HepG2 (cell line): Measurements from ENCODE around the gene CCNB1. TPM values are rescaled to one million over a fixed set of nuclear protein-coding genes. Genes with fewer than 3 reads are reported as not detected.

ENCODE experiments used
- ATF2 ChIP-seq: sonication (generic); formaldehyde crosslinking; IDR thresholded peaks from 2 replicates; pipeline ENCODE4 v1.4.0; 2020; ENCODE audit warnings: missing genetic modification reagents
- FOXA3 ChIP-seq: IDR thresholded peaks from 2 replicates; pipeline ENCODE4 v1.6.1; 2016; ENCODE audit warnings: missing genetic modification reagents, missing compliant biosample characterization
- HOXA5 ChIP-seq: sonication (generic); formaldehyde crosslinking; IDR thresholded peaks from 2 replicates; pipeline ENCODE4 v1.4.0; 2020; ENCODE audit warnings: missing genetic modification reagents
- IRF1 ChIP-seq: sonication (generic); formaldehyde crosslinking; IDR thresholded peaks from 2 replicates; pipeline ENCODE4 v1.4.0; 2020; ENCODE audit warnings: low read depth, mild to moderate bottlenecking, missing genetic modification reagents
- KAT8 ChIP-seq: IDR thresholded peaks from 2 replicates; pipeline ENCODE4 v1.6.1; 2016; ENCODE audit warnings: missing genetic modification reagents, missing compliant biosample characterization
- MAFF ChIP-seq: IDR thresholded peaks from 2 replicates; pipeline ENCODE4 v1.6.1; 2011; ENCODE audit warnings: low read depth, low read length, improper control_type of control experiment
- MXI1 ChIP-seq: IDR thresholded peaks from 3 replicates; pipeline ENCODE4 v1.6.1; 2012; ENCODE audit warnings: low read depth, low read length, inconsistent platforms, borderline replicate concordance
- NCOA5 ChIP-seq: sonication (generic); formaldehyde crosslinking; IDR thresholded peaks from 2 replicates; pipeline ENCODE4 v1.4.0; 2020; ENCODE audit warnings: missing genetic modification reagents
- NR1H2 ChIP-seq: sonication (generic); formaldehyde crosslinking; IDR thresholded peaks from 2 replicates; pipeline ENCODE4 v1.8.1; 2022; ENCODE audit warnings: low read depth, missing genetic modification reagents, borderline replicate concordance
- RXRB ChIP-seq: IDR thresholded peaks from 2 replicates; pipeline ENCODE4 v1.6.1; 2016; ENCODE audit warnings: borderline replicate concordance, missing genetic modification reagents, missing compliant biosample characterization
- SALL1 ChIP-seq: sonication (generic); formaldehyde crosslinking; IDR thresholded peaks from 2 replicates; pipeline ENCODE4 v1.8.0; 2022; ENCODE audit warnings: mild to moderate bottlenecking, missing genetic modification reagents
- SNAPC2 ChIP-seq: sonication (generic); formaldehyde crosslinking; IDR thresholded peaks from 2 replicates; pipeline ENCODE4 v1.8.1; 2022; ENCODE audit warnings: mild to moderate bottlenecking, missing genetic modification reagents
- SP2 ChIP-seq: sonication (generic); formaldehyde crosslinking; IDR thresholded peaks from 2 replicates; pipeline ENCODE4 v1.5.1; 2020; ENCODE audit warnings: mild to moderate bottlenecking, missing genetic modification reagents
- TBX2 ChIP-seq: sonication (generic); formaldehyde crosslinking; IDR thresholded peaks from 2 replicates; pipeline ENCODE4 v1.5.0; 2020; ENCODE audit warnings: missing genetic modification reagents, mild to moderate bottlenecking, borderline replicate concordance
- ZBTB25 ChIP-seq: IDR thresholded peaks from 2 replicates; pipeline ENCODE4 v1.6.1; 2018; ENCODE audit warnings: missing genetic modification reagents
- ZNF232 ChIP-seq: sonication (generic); formaldehyde crosslinking; IDR thresholded peaks from 2 replicates; pipeline ENCODE4 v1.4.0; 2020; ENCODE audit warnings: missing genetic modification reagents, borderline replicate concordance
- ZNF235 ChIP-seq: sonication (generic); formaldehyde crosslinking; IDR thresholded peaks from 2 replicates; pipeline ENCODE4 v1.8.1; 2023; ENCODE audit warnings: mild to moderate bottlenecking, missing genetic modification reagents, borderline replicate concordance
- ZNF260 ChIP-seq: sonication (generic); formaldehyde crosslinking; IDR thresholded peaks from 2 replicates; pipeline ENCODE4 v1.4.0; 2020; ENCODE audit warnings: missing genetic modification reagents, low read depth, mild to moderate bottlenecking, borderline replicate concordance
- ZNF317 ChIP-seq: sonication (generic); formaldehyde crosslinking; IDR thresholded peaks from 2 replicates; pipeline ENCODE4 v1.5.0; 2020; ENCODE audit warnings: mild to moderate bottlenecking, missing genetic modification reagents
- ZNF704 ChIP-seq: sonication (generic); formaldehyde crosslinking; IDR thresholded peaks from 2 replicates; pipeline ENCODE4 v1.8.1; 2023; ENCODE audit warnings: mild to moderate bottlenecking, inconsistent platforms, moderate library complexity, missing genetic modification reagents, borderline replicate concordance
- ZNF878 ChIP-seq: sonication (generic); formaldehyde crosslinking; IDR thresholded peaks from 2 replicates; pipeline ENCODE4 v1.8.1; 2023; ENCODE audit warnings: mild to moderate bottlenecking, missing genetic modification reagents, moderate library complexity
- ZSCAN21 ChIP-seq: sonication (generic); formaldehyde crosslinking; IDR thresholded peaks from 2 replicates; pipeline ENCODE4 v1.8.0; 2022; ENCODE audit warnings: mild to moderate bottlenecking, missing genetic modification reagents, moderate library complexity, borderline replicate concordance
- polyA plus RNA-seq, 8 experiments: library from polyadenylated mRNA; depleted of rRNA in 3 of 8; stranded (reverse) in 7 of 8; unstranded in 1 of 8; fragments of >200 nt; fragmentation: Illumina TruSeq in 4 of 8; extraction: Trizol in 4 of 8; gene quantifications; 2 replicates each; pipeline versions ENCODE4 v1.2.1 to v1.2.3, GENCODE V29; 2011 to 2016; ENCODE audit warnings: low read depth in 4 of 8, missing spikeins in 1 of 8, mixed read lengths in 1 of 8; ENCODE audit not compliant: insufficient read depth in 1 of 8
- total RNA-seq, 5 experiments: library from RNA; depleted of rRNA; stranded (reverse); fragments of >200 nt; fragmentation: Illumina TruSeq; extraction: Trizol; gene quantifications; 2 replicates each; pipeline ENCODE4 v1.2.3, GENCODE V29; 2016; ENCODE audit warnings: low read depth in 1 of 5

The CCNB1 gene
- total and polyA plus RNA-seq, 2 of the 13 experiments (the other 11 are each of a cell fraction or from before 2014, with no cell fraction given) = 82.3 to 316 TPM

GRCh38 chr5:69166686-69167492 lies at the start of gene CCNB1 (continued):
- TF ChIP-seq ATF2 (CRISPR knock-in tag) (peak; percentile 70; the same call in 1 of the 2 replicates), ZNF317 (CRISPR knock-in tag) (peak; percentile 39; the same call in 1 of the 2 replicates), NR1H2 (CRISPR knock-in tag) (no peak), SNAPC2 (CRISPR knock-in tag) (0 out of 2 replicates have a peak, but pooled peaks have one; percentile 58), ZBTB25 (CRISPR knock-in tag) (no peak), ZNF260 (CRISPR knock-in tag) (no peak), IRF1 (CRISPR knock-in tag) (0 out of 2 replicates have a peak, but pooled peaks have one; percentile 29), NCOA5 (CRISPR knock-in tag) (no peak), ZNF232 (CRISPR knock-in tag) (0 out of 2 replicates have a peak, but pooled peaks have one; percentile 53), HOXA5 (CRISPR knock-in tag) (0 out of 2 replicates have a peak, but pooled peaks have one; percentile 4), RXRB (CRISPR knock-in tag) (0 out of 2 replicates have a peak, but pooled peaks have one; percentile 7), MAFF (no peak), MXI1 (peak; percentile 100), ZNF235 (CRISPR knock-in tag) (0 out of 2 replicates have a peak, but pooled peaks have one; percentile 59), TBX2 (CRISPR knock-in tag) (peak; percentile 43), ZNF878 (CRISPR knock-in tag) (peak; percentile 72; the same call in 1 of the 2 replicates), SALL1 (CRISPR knock-in tag) (peak; percentile 88), SP2 (CRISPR knock-in tag) (peak; percentile 42; the same call in 1 of the 2 replicates), ZNF704 (CRISPR knock-in tag) (no peak), KAT8 (CRISPR knock-in tag) (peak; percentile 86), ZSCAN21 (CRISPR knock-in tag) (peak; percentile 90), FOXA3 (CRISPR knock-in tag) (peak; percentile 46; the same call in 1 of the 2 replicates)
